PC-3 (cell line): ENCODE results near the gene KAT6B. TPM values are rescaled to one million over a fixed set of nuclear protein-coding genes. Genes with fewer than 3 reads are reported as not detected.

ENCODE experiments used
- ATAC-seq: fragments of 200-7000 bp; cut with Tn5 transposase; 2 replicates; pipeline ENCODE4 v1.9.1; 2020; ENCODE audit warnings: mild to moderate bottlenecking, moderate library complexity
- BruUV-seq: library from RNA; stranded (reverse); fragments of 400-500 nt; replicated peaks from 2 replicates; lab custom pipeline; 2021; lab: Mats Ljungman, UMichigan
- CTCF ChIA-PET: fragments of 300-600 bp; sonication (Branson Sonifier 250); formaldehyde crosslinking; loops from one replicate; lab custom pipeline; 2022; ENCODE audit warnings: antibody characterized with exemption; lab: Charles Lee
- POLR2A ChIA-PET: fragments of 300-600 bp; sonication (Branson Sonifier 250); formaldehyde crosslinking; loops from one replicate; lab custom pipeline; 2022; ENCODE audit warnings: antibody characterized with exemption; ENCODE audit not compliant: unreplicated experiment; lab: Charles Lee
- DNase-seq: peaks from one replicate; pipeline ENCODE4 v3.0.0-alpha.2; 2015
- H2AFZ ChIP-seq: fragments of 300-600 bp; sonication (generic); 2 replicates; pipeline ENCODE4 v1.6.0; 2016; ENCODE audit warnings: antibody characterized with exemption, low read length
- H3F3A ChIP-seq: fragments of 300-600 bp; sonication (generic); one replicate; pipeline ENCODE4 v1.6.0; 2017; ENCODE audit warnings: antibody characterized with exemption, low read length, control low read depth, mild to moderate bottlenecking; ENCODE audit not compliant: unreplicated experiment
- H3K27ac ChIP-seq: fragments of 300-600 bp; sonication (generic); 2 replicates; pipeline ENCODE4 v1.5.1; 2016; ENCODE audit warnings: mild to moderate bottlenecking, low read length
- H3K27me3 ChIP-seq: fragments of 300-600 bp; sonication (generic); 2 replicates; pipeline ENCODE4 v1.6.1; 2016; ENCODE audit warnings: low read length, mixed read lengths
- H3K36me3 ChIP-seq: fragments of 300-600 bp; sonication (generic); 2 replicates; pipeline ENCODE4 v1.6.1; 2016; ENCODE audit warnings: low read depth, mixed run types, low read length, mixed read lengths
- H3K4me1 ChIP-seq: fragments of 300-600 bp; sonication (generic); 2 replicates; pipeline ENCODE4 v1.5.1; 2016; ENCODE audit warnings: low read length; ENCODE audit not compliant: insufficient read depth
- H3K4me2 ChIP-seq: fragments of 300-600 bp; sonication (generic); 2 replicates; pipeline ENCODE4 v1.6.0; 2016; ENCODE audit warnings: low read length
- H3K4me3 ChIP-seq: fragments of 300-600 bp; sonication (generic); 2 replicates; pipeline ENCODE4 v1.5.1; 2016; ENCODE audit warnings: mild to moderate bottlenecking, low read length, mixed read lengths
- H3K79me2 ChIP-seq: fragments of 300-600 bp; sonication (generic); 2 replicates; pipeline ENCODE4 v1.6.1; 2017; ENCODE audit warnings: low read length, mixed read lengths
- H3K9ac ChIP-seq: fragments of 300-600 bp; sonication (generic); 2 replicates; pipeline ENCODE4 v1.6.0; 2016; ENCODE audit warnings: mild to moderate bottlenecking, low read length
- H3K9me2 ChIP-seq: fragments of 300-600 bp; sonication (generic); replicated peaks from 2 replicates; pipeline ENCODE4 v1.6.1; 2016; ENCODE audit warnings: mixed run types, low read length, mixed read lengths
- H3K9me3 ChIP-seq: fragments of 300-600 bp; sonication (generic); 2 replicates; pipeline ENCODE4 v1.6.1; 2016; ENCODE audit warnings: low read length, mixed read lengths
- H4K20me1 ChIP-seq: fragments of 300-600 bp; sonication (generic); 2 replicates; pipeline ENCODE4 v1.6.1; 2016; ENCODE audit warnings: low read length, mixed read lengths
- CTCF ChIP-seq: fragments of 300-600 bp; sonication (generic); conservative IDR thresholded peaks from 2 replicates; pipeline ENCODE4 v1.5.1; 2017; ENCODE audit warnings: antibody characterized with exemption, low read depth, mild to moderate bottlenecking, low read length
- EZH2 ChIP-seq: fragments of 300-600 bp; sonication (generic); IDR thresholded peaks from one replicate; pipeline ENCODE4 v1.6.1; 2017; ENCODE audit warnings: antibody characterized with exemption, mild to moderate bottlenecking, low read length; ENCODE audit not compliant: unreplicated experiment
- EZH2phosphoT487 ChIP-seq: fragments of 300-600 bp; sonication (generic); IDR thresholded peaks from 2 replicates; pipeline ENCODE4 v1.6.1; 2018; ENCODE audit warnings: mild to moderate bottlenecking, antibody characterized with exemption, low read length, borderline replicate concordance
- intact Hi-C: fragments of 100-400 bp; cut with micrococcal nuclease; formaldehyde crosslinking; loops from 2 replicates; pipeline ENCODE4 v1.9.0; 2023
- total RNA-seq: library from RNA; depleted of rRNA; stranded (reverse); fragments of >200 nt; gene quantifications from 2 replicates; pipeline ENCODE4 v1.2.3, GENCODE V29; 2014

KAT6B gene
- total RNA-seq, 1 experiment from 2014 or later: 94.5 TPM

- BruUV-seq: no TSS peak
- ChIA-PET POLR2A (interaction anchor here (0.6 kb wide), 2 partner anchors 115 to 215 kb away, joined by 4 read pairs; no protein-coding TSS in a partner anchor), CTCF (interaction anchor here (0.6 to 0.7 kb wide), 2 partner anchors 88 to 175 kb away, joined by 3 to 4 read pairs; no protein-coding TSS in a partner anchor)
- Histone ChIP-seq H3K4me3 (peak overlapping the region; percentile 74), H3K27me3 (no peaks in the 10 kb centered on the region), H2AFZ (peak overlapping the region; percentile 40), H3K9me2 (no peaks in the 10 kb centered on the region), H4K20me1 (peaks cover 30% of the 10 kb centered on the region), H3K9ac (peak overlapping the region; percentile 47), H3F3A (peaks cover 22% of the 10 kb centered on the region), H3K4me2 (peak overlapping the region; percentile 86), H3K27ac (peak overlapping the region; percentile 9; the same call in 1 of the 2 replicates), H3K9me3 (no peaks in the 10 kb centered on the region), H3K79me2 (peaks cover 53% of the 10 kb centered on the region), H3K4me1 (peaks cover 53% of the 10 kb centered on the region), H3K36me3 (peaks cover 4% of the 10 kb centered on the region)
- no peak for DNase-seq
- intact Hi-C loops: loop anchor here (2.0 to 10.0 kb wide), 4 partner anchors 405 to 650 kb away; partner anchors contain the start of gene ZNF503
- no peak for TF ChIP-seq EZH2phosphoT487
- no peak for TF ChIP-seq CTCF
- no peak for TF ChIP-seq EZH2
- no peak for ATAC-seq
Measured at GRCh38 chr10:74827045-74827441, 643 bp downstream of the KAT6B start.

- Histone ChIP-seq H3K36me3 (peaks cover 4% of the 10 kb centered on the region), H3K9ac (peak overlapping the region; percentile 47), H3K79me2 (peaks cover 60% of the 10 kb centered on the region), H3K4me3 (peak overlapping the region; percentile 74), H3K4me2 (peak overlapping the region; percentile 86), H3K27me3 (no peaks in the 10 kb centered on the region), H2AFZ (no peak overlapping the region), H3K9me3 (no peaks in the 10 kb centered on the region), H3K9me2 (no peaks in the 10 kb centered on the region), H4K20me1 (peaks cover 31% of the 10 kb centered on the region), H3K27ac (no peak overlapping the region), H3K4me1 (peaks cover 49% of the 10 kb centered on the region), H3F3A (peaks cover 16% of the 10 kb centered on the region)
- CTCF ChIA-PET: interaction anchor here (0.6 to 0.7 kb wide), 2 partner anchors 87 to 174 kb away, joined by 3 to 4 read pairs; no protein-coding TSS in a partner anchor
- DNase-seq: no peak
- ATAC-seq: no peak
- no TSS peak for BruUV-seq
- intact Hi-C loops: loop anchor here (2.0 to 10.0 kb wide), 4 partner anchors 405 to 651 kb away; partner anchors contain the start of gene ZNF503
- POLR2A ChIA-PET: no interaction called here
- TF ChIP-seq CTCF: no peak
- no peak for TF ChIP-seq EZH2
- no peak for TF ChIP-seq EZH2phosphoT487
Measured at GRCh38 chr10:74827694-74828093, 1.3 kb downstream of the KAT6B start.

GRCh38 chr10:74828946-74829345 is 2.5 kb downstream of the KAT6B start:
- no peaks in the 10 kb centered on the region for H3K9me2 ChIP-seq
- no peak overlapping the region for H2AFZ ChIP-seq
- no peak for ATAC-seq
- DNase-seq: no peak
- no peaks in the 10 kb centered on the region for H3K9me3 ChIP-seq
- CTCF ChIA-PET: no interaction called here
- no peak overlapping the region for H3K27ac ChIP-seq
- no peak overlapping the region for H3K9ac ChIP-seq
- intact Hi-C loops: loop anchor here (5.0 to 10.0 kb wide), 2 partner anchors 403 to 576 kb away; partner anchors contain the start of gene ZNF503
- peaks cover 72% of the 10 kb centered on the region for H3K79me2 ChIP-seq
- no peaks in the 10 kb centered on the region for H3K27me3 ChIP-seq
- no peak overlapping the region for H3K4me2 ChIP-seq
- peaks cover 11% of the 10 kb centered on the region for H3F3A ChIP-seq
- POLR2A ChIA-PET: no interaction called here
- peaks cover 4% of the 10 kb centered on the region for H3K36me3 ChIP-seq
- H4K20me1 ChIP-seq: peaks cover 40% of the 10 kb centered on the region
- no peak overlapping the region for H3K4me3 ChIP-seq
- BruUV-seq: TSS peak; percentile 19
- no peak for TF ChIP-seq CTCF
- TF ChIP-seq EZH2: no peak
- TF ChIP-seq EZH2phosphoT487: no peak
- peaks cover 49% of the 10 kb centered on the region for H3K4me1 ChIP-seq
